Liver (tissue), 9 donors: Measurements from ENCODE around the gene CGB2. TPM values are rescaled to one million over a fixed set of nuclear protein-coding genes. Genes with fewer than 3 reads are reported as not detected.
"Not testable (repeated sequence)": the region's sequence is repeated elsewhere in the genome, so short reads cannot be mapped to it uniquely, and the experiment has no call there.

Experiments
- DNase-seq: peaks from one replicate; pipeline ENCODE4 v3.0.0-alpha.2; 2017; ENCODE audit warnings: low spot score
- H3K27ac ChIP-seq, 2 donors: one replicate each; pipeline ENCODE4 v1.7.0; 2013; ENCODE audit warnings: inconsistent platforms in 2 of 2, low read length in 2 of 2, control low read depth in 1 of 2, low read depth in 1 of 2, mild to moderate bottlenecking in 1 of 2
- H3K27me3 ChIP-seq, 4 donors: one replicate each; pipeline versions ENCODE4 v1.6.1 to v1.7.0; 2013; ENCODE audit warnings: low read length in 3 of 4, inconsistent platforms in 1 of 4, mild to moderate bottlenecking in 1 of 4, moderate library complexity in 1 of 4; ENCODE audit not compliant: control insufficient read depth in 4 of 4, insufficient read depth in 4 of 4
- H3K36me3 ChIP-seq, 4 donors: one replicate each; pipeline versions ENCODE4 v1.6.1 to v1.7.0; 2013; ENCODE audit warnings: low read length in 3 of 4, mild to moderate bottlenecking in 3 of 4, low read depth in 1 of 4, moderate library complexity in 1 of 4; ENCODE audit not compliant: control insufficient read depth in 4 of 4, insufficient read depth in 3 of 4
- H3K4me1 ChIP-seq, 4 donors: one replicate each; pipeline versions ENCODE4 v1.6.1 to v1.7.0; 2013; ENCODE audit warnings: low read length in 3 of 4, mild to moderate bottlenecking in 3 of 4, moderate library complexity in 1 of 4; ENCODE audit not compliant: control insufficient read depth in 4 of 4, insufficient read depth in 4 of 4
- H3K4me3 ChIP-seq, 3 donors: one replicate each; pipeline versions ENCODE4 v1.6.1 to v1.7.0; 2013; ENCODE audit warnings: low read length in 3 of 3, control low read depth in 1 of 3, low read depth in 1 of 3, mild to moderate bottlenecking in 1 of 3
- H3K9ac ChIP-seq, 2 donors: one replicate each; pipeline ENCODE4 v1.7.0; 2013; ENCODE audit warnings: low read length in 2 of 2, mild to moderate bottlenecking in 2 of 2, moderate library complexity in 2 of 2, control low read depth in 1 of 2, low read depth in 1 of 2
- H3K9me3 ChIP-seq, 4 donors: one replicate each; pipeline versions ENCODE4 v1.6.1 to v1.7.0; 2013; ENCODE audit warnings: low read length in 3 of 4; ENCODE audit not compliant: control insufficient read depth in 4 of 4
- EGR1 ChIP-seq, 2 donors: IDR thresholded peaks; 2 replicates each; pipeline ENCODE4 v1.6.1; 2016 to 2018; ENCODE audit warnings: antibody characterized with exemption in 2 of 2, low read depth in 2 of 2
- FOXA1 ChIP-seq: IDR thresholded peaks from 2 replicates; pipeline ENCODE4 v1.6.1; 2016; ENCODE audit warnings: antibody characterized with exemption
- FOXA2 ChIP-seq: IDR thresholded peaks from 2 replicates; pipeline ENCODE4 v1.6.1; 2016; ENCODE audit warnings: antibody characterized with exemption
- GABPA ChIP-seq, 2 donors: IDR thresholded peaks in 1 of 2; conservative IDR thresholded peaks in 1 of 2; 2 replicates each; pipeline ENCODE4 v1.6.1; 2016; ENCODE audit warnings: antibody characterized with exemption in 2 of 2, mild to moderate bottlenecking in 1 of 2, moderate library complexity in 1 of 2
- HNF4A ChIP-seq, 2 donors: conservative IDR thresholded peaks; 2 replicates each; pipeline ENCODE4 v1.6.1; 2016; ENCODE audit warnings: antibody characterized with exemption in 2 of 2, mild to moderate bottlenecking in 2 of 2
- HNF4G ChIP-seq: IDR thresholded peaks from 2 replicates; pipeline ENCODE4 v1.6.1; 2016; ENCODE audit warnings: antibody characterized with exemption
- JUND ChIP-seq, 2 donors: IDR thresholded peaks; 2 replicates each; pipeline ENCODE4 v1.6.1; 2016; ENCODE audit warnings: antibody characterized with exemption in 2 of 2
- NR2F2 ChIP-seq: IDR thresholded peaks from 2 replicates; pipeline ENCODE4 v1.6.1; 2016; ENCODE audit warnings: antibody characterized with exemption
- RAD21 ChIP-seq, 2 donors: IDR thresholded peaks; 2 replicates each; pipeline ENCODE4 v1.6.1; 2016; ENCODE audit warnings: antibody characterized with exemption in 2 of 2, mild to moderate bottlenecking in 2 of 2
- RXRA ChIP-seq, 2 donors: IDR thresholded peaks; 2 replicates each; pipeline ENCODE4 v1.6.1; 2017 to 2018; ENCODE audit warnings: antibody characterized with exemption in 2 of 2, mild to moderate bottlenecking in 1 of 2
- SP1 ChIP-seq: IDR thresholded peaks from 2 replicates; pipeline ENCODE4 v1.6.1; 2018; ENCODE audit warnings: antibody characterized with exemption, mild to moderate bottlenecking
- TAF1 ChIP-seq: conservative IDR thresholded peaks from 2 replicates; pipeline ENCODE4 v1.6.1; 2016; ENCODE audit warnings: antibody characterized with exemption, mild to moderate bottlenecking
- YY1 ChIP-seq: IDR thresholded peaks from 2 replicates; pipeline ENCODE4 v1.6.1; 2016; ENCODE audit warnings: antibody characterized with exemption, mild to moderate bottlenecking
- WGBS: extraction: QIAGEN DNeasy Blood & Tissue Kit; methylation state at CpG from one replicate; pipeline ENCODE4 v1.1.7; 2013; 5-methylcytosine and 5-hydroxymethylcytosine counted together
- polyA plus RNA-seq, 2 donors: library from polyadenylated mRNA; stranded (reverse) in 1 of 2; unstranded in 1 of 2; fragments of 200-250 nt in 1 of 2; fragments of >200 nt in 1 of 2; fragmentation: Nextera tagmentation in 1 of 2; extraction: Ambion mirVana in 1 of 2; gene quantifications; one replicate each; pipeline versions ENCODE4 v1.2.1 to v1.2.3, GENCODE V29; 2013 to 2015
- total RNA-seq, 2 donors: library from RNA; depleted of rRNA; stranded (reverse); fragments of >200 nt; gene quantifications; one replicate each; pipeline ENCODE4 v1.2.3, GENCODE V29; 2014
- TF ChIP-seq, protein P1 (sequence below): fragments of 150-350 bp; IDR thresholded peaks from 2 replicates; pipeline ENCODE4 v1.5.1; 2017; ENCODE audit warnings: improper control_type of control experiment, low read depth, low read length; ENCODE audit not compliant: missing input control
- TF ChIP-seq, protein P2 (sequence below): IDR thresholded peaks from 2 replicates; pipeline ENCODE4 v1.6.1; 2016; ENCODE audit warnings: antibody characterized with exemption
- TF ChIP-seq, protein P3 (sequence below): IDR thresholded peaks from 2 replicates; pipeline ENCODE4 v1.6.1; 2016; ENCODE audit warnings: antibody characterized with exemption
- TF ChIP-seq, protein P4 (sequence below): IDR thresholded peaks from 2 replicates; pipeline ENCODE4 v1.6.1; 2016; ENCODE audit warnings: antibody characterized with exemption, mild to moderate bottlenecking
- TF ChIP-seq, protein P5 (sequence below): IDR thresholded peaks from 2 replicates; pipeline ENCODE4 v1.6.1; 2016; ENCODE audit warnings: antibody characterized with exemption
- donor health status: healthy.
- donor health status: healthy.
- donor health status: healthy.
- donor health status: healthy.
- donor health status: healthy.

CGB2 gene
- not detected for total RNA-seq
- polyA plus RNA-seq, result not detected

DNA sequence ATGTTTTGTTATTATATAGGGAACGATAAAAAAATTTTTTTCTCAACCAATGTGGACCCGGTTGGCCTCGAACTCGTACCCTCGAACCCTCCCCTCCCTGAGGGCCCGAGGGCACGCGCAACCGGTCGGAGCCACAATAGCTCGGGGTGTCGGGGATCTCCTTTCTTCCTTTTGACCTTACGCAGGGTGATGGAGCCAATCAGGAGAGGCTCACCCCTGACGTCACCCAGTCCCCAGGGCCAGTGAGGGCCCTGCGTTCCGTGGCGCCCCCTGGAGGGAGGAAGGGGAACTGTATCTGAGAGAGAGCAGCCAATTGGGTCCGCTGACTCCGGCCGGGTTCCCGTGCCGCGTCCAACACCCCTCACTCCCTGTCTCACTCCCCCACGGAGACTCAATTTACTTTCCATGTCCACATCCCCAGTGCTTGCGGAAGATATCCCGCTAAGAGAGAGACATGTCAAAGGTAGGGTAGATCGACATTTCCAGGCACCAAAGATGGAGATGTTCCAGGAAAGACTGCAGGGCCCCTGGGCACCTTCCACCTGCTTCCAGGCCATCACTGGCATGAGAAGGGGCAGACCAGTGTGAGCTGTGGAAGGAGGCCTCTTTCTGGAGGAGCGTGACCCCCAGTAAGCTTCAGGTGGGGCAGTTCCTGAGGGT lies at the start of gene CGB2:
Gene CGB2, plus strand, starts transcription at position 249 of the 660 bp plus-strand sequence. Its CDS starts 206 bp downstream, at position 455.
- H3K4me1 ChIP-seq, H3K9ac ChIP-seq, DNase-seq, H3K27ac ChIP-seq, H3K4me3 ChIP-seq, H3K9me3 ChIP-seq, H3K27me3 ChIP-seq, H3K36me3 ChIP-seq: not testable (repeated sequence)
- WGBS, result 33% methylated on average over 28 of the region's 28 CpGs

DNA sequence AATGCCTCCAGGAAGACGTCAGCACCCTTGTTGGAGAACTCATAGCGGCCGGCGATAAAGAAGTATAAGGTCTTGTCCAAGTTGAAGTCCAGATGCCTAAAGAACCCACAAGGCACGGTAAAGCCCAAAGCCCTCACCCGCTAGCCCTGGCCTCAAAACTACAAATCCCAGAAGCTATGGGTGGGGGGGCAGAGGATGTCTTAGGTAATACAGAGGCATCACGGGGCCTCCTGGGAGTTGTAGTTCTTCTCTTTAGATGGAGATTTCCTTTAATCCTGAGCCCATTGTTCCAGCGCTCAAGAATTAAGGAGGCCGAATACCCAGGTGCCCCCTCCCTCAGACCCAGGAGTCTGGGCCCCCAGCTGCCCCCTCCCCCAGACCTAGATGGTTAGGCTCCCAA lies 49.4 kb upstream of the CGB2 start:
- 96% methylated on average over 9 of the region's 9 CpGs for WGBS
- Histone ChIP-seq H3K4me3 (no peak overlapping the region), H3K9me3 (no peaks in the 10 kb centered on the region), H3K27ac (no peak overlapping the region), H3K36me3 (peaks cover 4 to 32% (median 21%) of the 10 kb centered on the region in 4 donors), H3K9ac (no peak overlapping the region), H3K4me1 (peaks cover 2 to 7% (median 4%) of the 10 kb centered on the region in 4 donors), H3K27me3 (no peaks in the 10 kb centered on the region)
- no peak for DNase-seq
- TF ChIP-seq RAD21 (IDR thresholded peaks at IDR 0.05), result no peak
- TF ChIP-seq, protein P1, sequence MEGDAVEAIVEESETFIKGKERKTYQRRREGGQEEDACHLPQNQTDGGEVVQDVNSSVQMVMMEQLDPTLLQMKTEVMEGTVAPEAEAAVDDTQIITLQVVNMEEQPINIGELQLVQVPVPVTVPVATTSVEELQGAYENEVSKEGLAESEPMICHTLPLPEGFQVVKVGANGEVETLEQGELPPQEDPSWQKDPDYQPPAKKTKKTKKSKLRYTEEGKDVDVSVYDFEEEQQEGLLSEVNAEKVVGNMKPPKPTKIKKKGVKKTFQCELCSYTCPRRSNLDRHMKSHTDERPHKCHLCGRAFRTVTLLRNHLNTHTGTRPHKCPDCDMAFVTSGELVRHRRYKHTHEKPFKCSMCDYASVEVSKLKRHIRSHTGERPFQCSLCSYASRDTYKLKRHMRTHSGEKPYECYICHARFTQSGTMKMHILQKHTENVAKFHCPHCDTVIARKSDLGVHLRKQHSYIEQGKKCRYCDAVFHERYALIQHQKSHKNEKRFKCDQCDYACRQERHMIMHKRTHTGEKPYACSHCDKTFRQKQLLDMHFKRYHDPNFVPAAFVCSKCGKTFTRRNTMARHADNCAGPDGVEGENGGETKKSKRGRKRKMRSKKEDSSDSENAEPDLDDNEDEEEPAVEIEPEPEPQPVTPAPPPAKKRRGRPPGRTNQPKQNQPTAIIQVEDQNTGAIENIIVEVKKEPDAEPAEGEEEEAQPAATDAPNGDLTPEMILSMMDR, result no peak
- no peak for TF ChIP-seq JUND (IDR thresholded peaks at IDR 0.05)
- no peak for TF ChIP-seq EGR1 (IDR thresholded peaks at IDR 0.05; ENCODE audit: low read depth in 2 of 2)
- TF ChIP-seq, protein P2, sequence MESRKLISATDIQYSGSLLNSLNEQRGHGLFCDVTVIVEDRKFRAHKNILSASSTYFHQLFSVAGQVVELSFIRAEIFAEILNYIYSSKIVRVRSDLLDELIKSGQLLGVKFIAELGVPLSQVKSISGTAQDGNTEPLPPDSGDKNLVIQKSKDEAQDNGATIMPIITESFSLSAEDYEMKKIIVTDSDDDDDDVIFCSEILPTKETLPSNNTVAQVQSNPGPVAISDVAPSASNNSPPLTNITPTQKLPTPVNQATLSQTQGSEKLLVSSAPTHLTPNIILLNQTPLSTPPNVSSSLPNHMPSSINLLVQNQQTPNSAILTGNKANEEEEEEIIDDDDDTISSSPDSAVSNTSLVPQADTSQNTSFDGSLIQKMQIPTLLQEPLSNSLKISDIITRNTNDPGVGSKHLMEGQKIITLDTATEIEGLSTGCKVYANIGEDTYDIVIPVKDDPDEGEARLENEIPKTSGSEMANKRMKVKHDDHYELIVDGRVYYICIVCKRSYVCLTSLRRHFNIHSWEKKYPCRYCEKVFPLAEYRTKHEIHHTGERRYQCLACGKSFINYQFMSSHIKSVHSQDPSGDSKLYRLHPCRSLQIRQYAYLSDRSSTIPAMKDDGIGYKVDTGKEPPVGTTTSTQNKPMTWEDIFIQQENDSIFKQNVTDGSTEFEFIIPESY, result no peak
- no peak for TF ChIP-seq HNF4A (conservative IDR thresholded peaks at IDR 0.05)
- TF ChIP-seq, protein P3, sequence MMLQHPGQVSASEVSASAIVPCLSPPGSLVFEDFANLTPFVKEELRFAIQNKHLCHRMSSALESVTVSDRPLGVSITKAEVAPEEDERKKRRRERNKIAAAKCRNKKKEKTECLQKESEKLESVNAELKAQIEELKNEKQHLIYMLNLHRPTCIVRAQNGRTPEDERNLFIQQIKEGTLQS, result no peak
- no peak for TF ChIP-seq HNF4G
- TF ChIP-seq GABPA (IDR thresholded peaks at IDR 0.05 in 1 of 2, conservative IDR thresholded peaks at IDR 0.05 in 1 of 2), result no peak
- TF ChIP-seq, protein P4, sequence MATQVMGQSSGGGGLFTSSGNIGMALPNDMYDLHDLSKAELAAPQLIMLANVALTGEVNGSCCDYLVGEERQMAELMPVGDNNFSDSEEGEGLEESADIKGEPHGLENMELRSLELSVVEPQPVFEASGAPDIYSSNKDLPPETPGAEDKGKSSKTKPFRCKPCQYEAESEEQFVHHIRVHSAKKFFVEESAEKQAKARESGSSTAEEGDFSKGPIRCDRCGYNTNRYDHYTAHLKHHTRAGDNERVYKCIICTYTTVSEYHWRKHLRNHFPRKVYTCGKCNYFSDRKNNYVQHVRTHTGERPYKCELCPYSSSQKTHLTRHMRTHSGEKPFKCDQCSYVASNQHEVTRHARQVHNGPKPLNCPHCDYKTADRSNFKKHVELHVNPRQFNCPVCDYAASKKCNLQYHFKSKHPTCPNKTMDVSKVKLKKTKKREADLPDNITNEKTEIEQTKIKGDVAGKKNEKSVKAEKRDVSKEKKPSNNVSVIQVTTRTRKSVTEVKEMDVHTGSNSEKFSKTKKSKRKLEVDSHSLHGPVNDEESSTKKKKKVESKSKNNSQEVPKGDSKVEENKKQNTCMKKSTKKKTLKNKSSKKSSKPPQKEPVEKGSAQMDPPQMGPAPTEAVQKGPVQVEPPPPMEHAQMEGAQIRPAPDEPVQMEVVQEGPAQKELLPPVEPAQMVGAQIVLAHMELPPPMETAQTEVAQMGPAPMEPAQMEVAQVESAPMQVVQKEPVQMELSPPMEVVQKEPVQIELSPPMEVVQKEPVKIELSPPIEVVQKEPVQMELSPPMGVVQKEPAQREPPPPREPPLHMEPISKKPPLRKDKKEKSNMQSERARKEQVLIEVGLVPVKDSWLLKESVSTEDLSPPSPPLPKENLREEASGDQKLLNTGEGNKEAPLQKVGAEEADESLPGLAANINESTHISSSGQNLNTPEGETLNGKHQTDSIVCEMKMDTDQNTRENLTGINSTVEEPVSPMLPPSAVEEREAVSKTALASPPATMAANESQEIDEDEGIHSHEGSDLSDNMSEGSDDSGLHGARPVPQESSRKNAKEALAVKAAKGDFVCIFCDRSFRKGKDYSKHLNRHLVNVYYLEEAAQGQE, result no peak
- TF ChIP-seq, protein P5, sequence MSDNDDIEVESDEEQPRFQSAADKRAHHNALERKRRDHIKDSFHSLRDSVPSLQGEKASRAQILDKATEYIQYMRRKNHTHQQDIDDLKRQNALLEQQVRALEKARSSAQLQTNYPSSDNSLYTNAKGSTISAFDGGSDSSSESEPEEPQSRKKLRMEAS, result no peak
- no peak for TF ChIP-seq RXRA (IDR thresholded peaks at IDR 0.05)
- no peak for TF ChIP-seq TAF1
- TF ChIP-seq YY1, result no peak
- no peak for TF ChIP-seq SP1
- no peak for TF ChIP-seq FOXA2
- no peak for TF ChIP-seq FOXA1
- TF ChIP-seq NR2F2, result no peak
